Measurements from ENCODE around the gene NEK4. TPM values are rescaled to one million over a fixed set of nuclear protein-coding genes. Genes with fewer than 3 reads are reported as not detected.
A peak's percentile ranks its signal among the peaks of the same experiment; 100 is the strongest.

Gene NEK4
- total and polyA plus RNA-seq, 2 donors (not counting 1 experiment from before 2014, with no cell fraction given), result 9.0 to 33.8 TPM

DNA sequence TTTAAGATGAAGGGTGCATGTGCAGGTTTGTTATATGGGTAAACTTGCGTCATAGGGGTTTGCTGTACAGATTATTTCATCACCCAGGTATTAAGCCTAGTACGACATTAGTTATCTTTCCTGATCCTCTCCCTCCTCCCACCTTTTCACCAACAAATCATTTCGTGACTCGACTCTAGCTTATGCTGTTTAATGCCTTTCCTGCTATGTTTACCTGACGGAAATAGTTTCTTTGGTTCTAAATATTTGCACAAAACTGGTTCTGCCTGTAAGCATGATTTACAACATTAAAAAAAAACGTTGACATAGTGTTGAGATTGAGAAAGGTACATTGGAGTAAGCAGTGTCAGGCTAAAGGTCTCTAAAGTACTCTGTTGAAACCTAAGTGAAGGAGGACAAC, 82.5 kb downstream of the NEK4 start:
- H3K4me3 Mint-ChIP-seq, result no peak overlapping the region
- Histone ChIP-seq H3K36me3 (replicated peaks in 1 of 2; ENCODE audit: control extremely low read depth in 1 of 2, control insufficient read depth in 1 of 2, extremely low read depth in 1 of 2, insufficient read depth in 2 of 2, low read length in 1 of 2) (peaks cover 1 to 59% of the 10 kb centered on the region in 2 experiments), H3K27me3 (replicated peaks in 1 of 4; ENCODE audit: control extremely low read depth in 1 of 4, control insufficient read depth in 3 of 4, insufficient read depth in 4 of 4, low read length in 3 of 4) (no peaks in the 10 kb centered on the region), H3K27ac (ENCODE audit: low read length in 2 of 2) (peak overlapping the region in 1 of 2 donors; percentile 97), H3K4me3 (ENCODE audit: control extremely low read depth in 1 of 5, extremely low read depth in 1 of 5, insufficient read depth in 1 of 5, low read depth in 2 of 5, low read length in 4 of 5) (no peak overlapping the region), H3K4me1 (ENCODE audit: control insufficient read depth in 2 of 2, insufficient read depth in 2 of 2, low read length in 2 of 2) (peaks cover 18 to 20% of the 10 kb centered on the region in 2 donors), H3K9me3 (ENCODE audit: control extremely low read depth in 1 of 3, control insufficient read depth in 2 of 3, insufficient read depth in 1 of 3, low read length in 2 of 3) (no peaks in the 10 kb centered on the region), H3K9ac (ENCODE audit: low read length) (no peak overlapping the region), H3K79me2 (ENCODE audit: control insufficient read depth, insufficient read depth, low read length) (peaks cover 42% of the 10 kb centered on the region), H4K20me1 (ENCODE audit: control insufficient read depth, insufficient read depth, low read length, poor library complexity, severe bottlenecking) (peaks cover 25% of the 10 kb centered on the region), H3K4me2 (replicated peaks; ENCODE audit: low read depth, low read length, poor library complexity, severe bottlenecking) (no peak overlapping the region), H2AFZ (ENCODE audit: insufficient read depth, low read depth, low read length, poor library complexity, severe bottlenecking) (no peak overlapping the region)
- no peak for TF ChIP-seq CTCF (IDR thresholded peaks at IDR 0.05)
- TF ChIP-seq EZH2 (IDR thresholded peaks at IDR 0.05; ENCODE audit: borderline replicate concordance, insufficient read depth, low read depth, low read length, poor library complexity, severe bottlenecking), result no peak
- DNase-seq, result no peak
- H3K27ac Mint-ChIP-seq, result no peak overlapping the region
- no CpG with 5 or more reads among the region's 6 CpGs for WGBS (ENCODE audit: insufficient coverage)
- intact Hi-C loops (cut with micrococcal nuclease), result loop anchor here (5.0 kb wide), 3 partner anchors 231 to 659 kb away; partner anchors contain the start of genes DCP1A, NISCH and RFT1
- H3K4me1 Mint-ChIP-seq, result peaks cover 25% of the 10 kb centered on the region
- ATAC-seq (ENCODE audit: low read depth), result no peak
- H3K9me3 Mint-ChIP-seq (ENCODE audit: insufficient read depth), result no peaks in the 10 kb centered on the region
- ChIA-PET POLR2A (no interaction called here), CTCF (interaction anchor here (0.6 kb wide), 1 partner anchor 11 kb away, joined by 3 read pairs; no protein-coding TSS in a partner anchor)
- no peaks in the 10 kb centered on the region for H3K27me3 Mint-ChIP-seq

Data from B cell (primary cell).